Epithelial cell of esophagus (primary cell): ENCODE data around the gene C17orf100.

Source experiments
- DNase-seq: peaks from one replicate; pipeline ENCODE4 v3.0.0; 2010; ENCODE audit warnings: low read depth
- H3K4me3 ChIP-seq: 2 replicates; pipeline ENCODE4 v1.5.1; 2011; ENCODE audit warnings: mild to moderate bottlenecking, low read length, control low read depth
- TF ChIP-seq, protein P1 (sequence below): IDR thresholded peaks from 2 replicates; pipeline ENCODE4 v1.5.1; 2011; ENCODE audit warnings: low read depth, mild to moderate bottlenecking, low read length, control low read depth, inconsistent platforms; ENCODE audit not compliant: insufficient read depth; ENCODE audit errors: missing control alignments

The C17orf100 gene

DNA sequence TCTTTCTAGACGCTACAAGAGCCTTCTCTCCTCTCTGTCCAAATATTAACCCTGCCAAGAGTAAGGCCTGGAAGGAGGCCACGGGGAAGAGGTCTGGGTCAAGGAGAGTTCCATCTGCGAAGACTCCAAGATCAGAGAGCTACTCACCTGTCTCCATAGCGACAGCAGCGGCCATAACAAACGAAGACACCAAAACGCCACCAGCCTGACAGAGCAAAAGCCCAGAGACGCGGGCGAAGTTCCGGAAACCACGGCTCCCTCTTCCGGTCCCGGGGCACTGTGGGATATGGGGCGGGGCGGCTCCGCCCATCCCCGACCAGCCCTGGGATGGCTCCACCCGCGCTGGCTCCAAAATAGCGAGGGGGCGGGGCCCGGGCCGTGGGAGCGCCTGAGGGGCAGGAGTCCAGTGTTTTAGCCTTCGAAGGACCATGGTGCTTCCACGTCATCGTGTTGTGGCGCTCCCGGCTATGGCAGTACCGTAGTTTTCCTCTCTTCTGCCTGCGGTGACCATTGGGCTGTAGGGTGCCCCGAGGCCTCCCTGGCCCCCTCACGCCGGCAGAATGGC is at the start of gene C17orf100, which contains the start of gene MED31:
Gene C17orf100, plus strand, starts transcription at position 409 of the 565 bp plus-strand sequence. Its CDS starts 152 bp downstream, at position 561.
Gene MED31, minus strand, starts transcription at position 252 of the 565 bp plus-strand sequence. Its CDS starts 77 bp downstream, at position 175.
- peak within 1 kb of the TSS; percentile 100 for H3K4me3 ChIP-seq
- peak; percentile 94 for DNase-seq
- TF ChIP-seq, protein P1, sequence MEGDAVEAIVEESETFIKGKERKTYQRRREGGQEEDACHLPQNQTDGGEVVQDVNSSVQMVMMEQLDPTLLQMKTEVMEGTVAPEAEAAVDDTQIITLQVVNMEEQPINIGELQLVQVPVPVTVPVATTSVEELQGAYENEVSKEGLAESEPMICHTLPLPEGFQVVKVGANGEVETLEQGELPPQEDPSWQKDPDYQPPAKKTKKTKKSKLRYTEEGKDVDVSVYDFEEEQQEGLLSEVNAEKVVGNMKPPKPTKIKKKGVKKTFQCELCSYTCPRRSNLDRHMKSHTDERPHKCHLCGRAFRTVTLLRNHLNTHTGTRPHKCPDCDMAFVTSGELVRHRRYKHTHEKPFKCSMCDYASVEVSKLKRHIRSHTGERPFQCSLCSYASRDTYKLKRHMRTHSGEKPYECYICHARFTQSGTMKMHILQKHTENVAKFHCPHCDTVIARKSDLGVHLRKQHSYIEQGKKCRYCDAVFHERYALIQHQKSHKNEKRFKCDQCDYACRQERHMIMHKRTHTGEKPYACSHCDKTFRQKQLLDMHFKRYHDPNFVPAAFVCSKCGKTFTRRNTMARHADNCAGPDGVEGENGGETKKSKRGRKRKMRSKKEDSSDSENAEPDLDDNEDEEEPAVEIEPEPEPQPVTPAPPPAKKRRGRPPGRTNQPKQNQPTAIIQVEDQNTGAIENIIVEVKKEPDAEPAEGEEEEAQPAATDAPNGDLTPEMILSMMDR, result no peak

DNA sequence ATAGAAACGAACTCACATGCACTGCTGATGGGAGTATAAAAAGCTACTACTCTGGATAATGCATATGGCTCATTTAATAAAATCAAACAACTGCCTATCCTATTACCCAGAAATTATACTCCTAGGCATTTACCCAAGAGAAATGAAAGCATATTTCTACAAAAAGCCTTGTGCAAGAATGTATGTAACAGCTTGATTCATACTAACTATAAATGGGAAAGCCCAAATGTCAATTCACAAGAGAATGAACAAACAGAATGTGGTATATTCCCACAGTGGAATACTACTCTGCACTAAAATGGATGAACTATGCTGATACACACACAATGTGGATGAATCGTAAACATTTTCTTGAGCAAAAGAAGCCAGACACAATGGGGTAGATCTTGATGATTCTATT is 49.4 kb upstream of the C17orf100 start:
- TF ChIP-seq, protein P1, result no peak
- no peak for DNase-seq
- H3K4me3 ChIP-seq, result no peak overlapping the region

DNA sequence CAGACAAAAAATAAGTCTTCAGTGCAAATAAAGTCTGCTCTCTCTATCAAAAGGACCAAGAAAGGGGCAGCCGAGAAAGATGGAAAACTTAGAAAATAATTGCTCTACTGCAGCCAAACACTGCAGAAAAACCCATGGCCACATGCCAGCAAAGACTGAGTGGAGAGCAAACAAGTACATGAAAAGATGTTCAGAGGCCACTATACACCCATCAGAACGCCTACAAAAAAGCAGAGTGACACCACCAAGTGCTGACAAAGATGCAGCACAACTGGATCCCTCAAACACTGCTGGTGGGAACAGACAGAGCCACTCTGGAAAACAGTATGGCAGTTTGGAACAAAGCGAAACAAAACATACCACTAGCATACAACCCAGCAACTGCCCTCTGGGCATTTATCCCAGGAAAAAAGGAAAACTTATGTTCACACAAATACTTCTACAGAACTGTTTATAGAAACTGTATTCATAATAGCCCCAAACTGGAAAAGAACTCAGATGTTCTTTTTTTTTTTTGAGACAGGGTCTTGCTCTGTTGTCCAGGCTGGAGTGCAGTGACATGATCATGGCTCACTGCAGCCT is 47.7 kb upstream of the C17orf100 start:
- DNase-seq, result no peak
- TF ChIP-seq, protein P1, result no peak

DNA sequence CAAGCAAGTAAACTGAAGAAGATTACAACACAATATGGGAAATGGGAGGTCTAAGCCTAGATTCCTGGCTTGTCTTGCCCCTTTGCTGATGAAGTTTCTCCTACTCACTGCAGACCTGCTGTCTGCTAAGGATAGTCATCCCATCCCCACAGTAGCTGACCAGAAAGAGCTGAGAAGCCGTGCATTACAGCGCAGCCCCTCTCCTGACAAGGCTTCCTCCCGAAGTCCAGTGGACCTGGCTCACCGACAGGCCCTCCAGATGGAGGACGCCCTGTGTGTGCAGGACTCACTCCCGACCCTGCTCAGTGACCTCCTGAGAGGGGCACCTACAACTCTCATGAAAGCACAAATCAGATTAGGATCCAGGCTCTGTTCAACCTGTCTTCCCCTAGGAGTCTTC is 46.4 kb upstream of the C17orf100 start:
- no peak overlapping the region for H3K4me3 ChIP-seq
- no peak for DNase-seq
- TF ChIP-seq, protein P1, result no peak

More for the DNA sequence above, 47.7 kb upstream of the C17orf100 start:
- no peak overlapping the region for H3K4me3 ChIP-seq

DNA sequence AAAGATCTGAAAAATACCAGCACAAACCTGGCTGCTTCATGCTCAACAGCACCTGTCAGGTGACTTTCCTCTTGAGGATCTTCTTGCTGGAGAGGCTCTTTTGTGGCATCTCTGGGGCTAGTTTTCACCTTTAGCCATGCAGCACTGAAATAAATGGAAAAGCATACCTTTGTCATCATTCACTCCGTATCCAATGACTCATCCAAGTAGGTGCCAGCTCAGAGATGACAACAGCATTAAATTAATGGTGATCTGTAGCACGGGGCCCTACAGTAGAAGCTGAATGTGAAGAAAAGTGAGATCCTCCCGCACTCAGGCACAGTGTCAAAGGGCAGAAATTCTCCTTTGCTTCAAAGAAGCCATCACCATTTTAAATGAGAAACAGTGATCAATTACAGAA is 43.2 kb upstream of the C17orf100 start:
- H3K4me3 ChIP-seq, result no peak overlapping the region
- TF ChIP-seq, protein P1, result no peak
- peak; percentile 81 for DNase-seq

DNA sequence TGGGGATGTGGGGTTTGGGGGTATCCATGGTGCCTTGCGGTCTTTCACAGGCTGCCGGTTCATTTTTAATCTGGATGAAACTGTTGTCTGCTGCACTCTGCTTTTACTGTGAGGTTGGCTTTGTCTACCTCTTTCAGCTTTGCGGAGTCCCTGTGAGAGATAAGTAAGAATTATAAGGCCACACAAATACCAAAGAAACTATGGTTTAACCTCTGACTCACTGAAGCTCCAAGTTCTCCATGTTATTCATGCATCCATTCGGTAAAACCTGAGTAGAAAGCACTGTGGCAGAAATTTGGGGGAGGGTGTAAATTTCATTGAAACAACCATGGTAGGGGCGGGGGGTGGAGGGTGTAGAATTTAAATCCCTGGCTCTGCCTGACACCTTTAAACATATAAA is 41.6 kb upstream of the C17orf100 start:
- no peak for DNase-seq
- TF ChIP-seq, protein P1, result no peak
- H3K4me3 ChIP-seq, result no peak overlapping the region

DNA sequence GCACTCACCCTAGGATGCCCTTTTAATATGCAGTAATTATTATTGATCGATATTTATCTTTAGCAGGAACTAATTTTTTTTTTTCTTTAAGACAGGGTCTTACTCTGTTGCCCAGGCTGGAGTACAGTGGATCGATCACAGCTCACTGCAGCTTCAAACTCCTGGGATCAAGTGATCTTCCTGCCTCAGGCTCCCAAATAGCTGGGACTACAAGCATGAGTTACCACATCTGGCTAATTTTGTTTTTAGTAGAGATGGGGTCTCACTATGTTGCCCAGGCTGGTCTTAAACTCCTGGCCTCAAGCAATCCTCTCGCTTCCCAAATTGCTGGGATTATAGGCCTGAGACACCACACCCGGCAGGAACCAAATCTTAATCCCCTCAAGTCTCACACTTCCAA is 40.3 kb upstream of the C17orf100 start:
- TF ChIP-seq, protein P1, result no peak

More for the DNA sequence above, 40.3 kb upstream of the C17orf100 start:
- DNase-seq, result no peak
- H3K4me3 ChIP-seq, result no peak overlapping the region
